ENCODE measurements around the gene WNT9A. TPM values are rescaled to one million over a fixed set of nuclear protein-coding genes. Genes with fewer than 3 reads are reported as not detected.

Gene WNT9A
- polyA plus RNA-seq, 1 donor from 2014 or later = 0.57 TPM

DNA sequence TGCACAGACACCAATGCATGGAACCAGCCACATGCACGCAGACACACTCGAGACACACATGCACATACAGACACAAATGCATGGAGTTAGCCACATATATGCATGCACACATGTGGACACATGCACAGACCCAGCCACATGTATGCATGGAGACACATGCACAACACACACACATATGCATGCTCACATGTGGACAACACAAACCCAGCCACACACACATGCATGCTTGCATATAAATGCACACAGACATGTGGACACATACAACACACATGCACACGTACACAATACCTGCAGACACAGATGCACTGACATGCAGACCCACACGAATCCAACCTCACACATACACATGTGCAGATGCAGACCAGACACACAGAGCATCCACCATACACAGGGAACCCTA lies 31.1 kb downstream of the WNT9A start:
- Histone ChIP-seq H3K9me3 (ENCODE audit: low read length) (no peaks in the 10 kb centered on the region), H3K4me2 (ENCODE audit: low read length) (no peak overlapping the region), H3F3A (ENCODE audit: insufficient read depth, low read length, poor library complexity, severe bottlenecking) (no peaks in the 10 kb centered on the region), H3K9ac (ENCODE audit: low read length) (no peak overlapping the region), H3K79me2 (replicated peaks; ENCODE audit: insufficient read depth, low read length) (no peaks in the 10 kb centered on the region), H4K20me1 (ENCODE audit: insufficient read depth) (no peaks in the 10 kb centered on the region), H3K9me2 (ENCODE audit: insufficient read depth, low read length) (no peaks in the 10 kb centered on the region), H3K27ac (ENCODE audit: low read length) (no peak overlapping the region), H3K4me3 (ENCODE audit: low read length) (no peak overlapping the region), H3K27me3 (ENCODE audit: insufficient read depth, low read depth, low read length) (no peaks in the 10 kb centered on the region), H2AFZ (ENCODE audit: low read depth, low read length) (no peak overlapping the region), H3K36me3 (ENCODE audit: insufficient read depth, low read length) (no peaks in the 10 kb centered on the region)
- TF ChIP-seq, protein P1, sequence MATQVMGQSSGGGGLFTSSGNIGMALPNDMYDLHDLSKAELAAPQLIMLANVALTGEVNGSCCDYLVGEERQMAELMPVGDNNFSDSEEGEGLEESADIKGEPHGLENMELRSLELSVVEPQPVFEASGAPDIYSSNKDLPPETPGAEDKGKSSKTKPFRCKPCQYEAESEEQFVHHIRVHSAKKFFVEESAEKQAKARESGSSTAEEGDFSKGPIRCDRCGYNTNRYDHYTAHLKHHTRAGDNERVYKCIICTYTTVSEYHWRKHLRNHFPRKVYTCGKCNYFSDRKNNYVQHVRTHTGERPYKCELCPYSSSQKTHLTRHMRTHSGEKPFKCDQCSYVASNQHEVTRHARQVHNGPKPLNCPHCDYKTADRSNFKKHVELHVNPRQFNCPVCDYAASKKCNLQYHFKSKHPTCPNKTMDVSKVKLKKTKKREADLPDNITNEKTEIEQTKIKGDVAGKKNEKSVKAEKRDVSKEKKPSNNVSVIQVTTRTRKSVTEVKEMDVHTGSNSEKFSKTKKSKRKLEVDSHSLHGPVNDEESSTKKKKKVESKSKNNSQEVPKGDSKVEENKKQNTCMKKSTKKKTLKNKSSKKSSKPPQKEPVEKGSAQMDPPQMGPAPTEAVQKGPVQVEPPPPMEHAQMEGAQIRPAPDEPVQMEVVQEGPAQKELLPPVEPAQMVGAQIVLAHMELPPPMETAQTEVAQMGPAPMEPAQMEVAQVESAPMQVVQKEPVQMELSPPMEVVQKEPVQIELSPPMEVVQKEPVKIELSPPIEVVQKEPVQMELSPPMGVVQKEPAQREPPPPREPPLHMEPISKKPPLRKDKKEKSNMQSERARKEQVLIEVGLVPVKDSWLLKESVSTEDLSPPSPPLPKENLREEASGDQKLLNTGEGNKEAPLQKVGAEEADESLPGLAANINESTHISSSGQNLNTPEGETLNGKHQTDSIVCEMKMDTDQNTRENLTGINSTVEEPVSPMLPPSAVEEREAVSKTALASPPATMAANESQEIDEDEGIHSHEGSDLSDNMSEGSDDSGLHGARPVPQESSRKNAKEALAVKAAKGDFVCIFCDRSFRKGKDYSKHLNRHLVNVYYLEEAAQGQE (IDR thresholded peaks at IDR 0.05; ENCODE audit: borderline replicate concordance) = no peak
- TF ChIP-seq RAD21 (conservative IDR thresholded peaks at IDR 0.05) (no peak), POLR2AphosphoS5 (IDR thresholded peaks at IDR 0.05) (no peak), TAF1 (IDR thresholded peaks at IDR 0.05; ENCODE audit: low read depth) (no peak), EZH2 (IDR thresholded peaks at IDR 0.05; ENCODE audit: borderline replicate concordance, insufficient read depth, low read length, poor library complexity, severe bottlenecking) (no peak), EP300 (conservative IDR thresholded peaks at IDR 0.05; ENCODE audit: poor library complexity, severe bottlenecking) (no peak), SMC3 (conservative IDR thresholded peaks at IDR 0.05; ENCODE audit: poor library complexity) (no peak), MXI1 (conservative IDR thresholded peaks at IDR 0.05; ENCODE audit: poor library complexity, severe bottlenecking) (no peak)
- TF ChIP-seq, protein P2, sequence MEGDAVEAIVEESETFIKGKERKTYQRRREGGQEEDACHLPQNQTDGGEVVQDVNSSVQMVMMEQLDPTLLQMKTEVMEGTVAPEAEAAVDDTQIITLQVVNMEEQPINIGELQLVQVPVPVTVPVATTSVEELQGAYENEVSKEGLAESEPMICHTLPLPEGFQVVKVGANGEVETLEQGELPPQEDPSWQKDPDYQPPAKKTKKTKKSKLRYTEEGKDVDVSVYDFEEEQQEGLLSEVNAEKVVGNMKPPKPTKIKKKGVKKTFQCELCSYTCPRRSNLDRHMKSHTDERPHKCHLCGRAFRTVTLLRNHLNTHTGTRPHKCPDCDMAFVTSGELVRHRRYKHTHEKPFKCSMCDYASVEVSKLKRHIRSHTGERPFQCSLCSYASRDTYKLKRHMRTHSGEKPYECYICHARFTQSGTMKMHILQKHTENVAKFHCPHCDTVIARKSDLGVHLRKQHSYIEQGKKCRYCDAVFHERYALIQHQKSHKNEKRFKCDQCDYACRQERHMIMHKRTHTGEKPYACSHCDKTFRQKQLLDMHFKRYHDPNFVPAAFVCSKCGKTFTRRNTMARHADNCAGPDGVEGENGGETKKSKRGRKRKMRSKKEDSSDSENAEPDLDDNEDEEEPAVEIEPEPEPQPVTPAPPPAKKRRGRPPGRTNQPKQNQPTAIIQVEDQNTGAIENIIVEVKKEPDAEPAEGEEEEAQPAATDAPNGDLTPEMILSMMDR (IDR thresholded peaks at IDR 0.05; ENCODE audit: poor library complexity, severe bottlenecking) = no peak

DNA sequence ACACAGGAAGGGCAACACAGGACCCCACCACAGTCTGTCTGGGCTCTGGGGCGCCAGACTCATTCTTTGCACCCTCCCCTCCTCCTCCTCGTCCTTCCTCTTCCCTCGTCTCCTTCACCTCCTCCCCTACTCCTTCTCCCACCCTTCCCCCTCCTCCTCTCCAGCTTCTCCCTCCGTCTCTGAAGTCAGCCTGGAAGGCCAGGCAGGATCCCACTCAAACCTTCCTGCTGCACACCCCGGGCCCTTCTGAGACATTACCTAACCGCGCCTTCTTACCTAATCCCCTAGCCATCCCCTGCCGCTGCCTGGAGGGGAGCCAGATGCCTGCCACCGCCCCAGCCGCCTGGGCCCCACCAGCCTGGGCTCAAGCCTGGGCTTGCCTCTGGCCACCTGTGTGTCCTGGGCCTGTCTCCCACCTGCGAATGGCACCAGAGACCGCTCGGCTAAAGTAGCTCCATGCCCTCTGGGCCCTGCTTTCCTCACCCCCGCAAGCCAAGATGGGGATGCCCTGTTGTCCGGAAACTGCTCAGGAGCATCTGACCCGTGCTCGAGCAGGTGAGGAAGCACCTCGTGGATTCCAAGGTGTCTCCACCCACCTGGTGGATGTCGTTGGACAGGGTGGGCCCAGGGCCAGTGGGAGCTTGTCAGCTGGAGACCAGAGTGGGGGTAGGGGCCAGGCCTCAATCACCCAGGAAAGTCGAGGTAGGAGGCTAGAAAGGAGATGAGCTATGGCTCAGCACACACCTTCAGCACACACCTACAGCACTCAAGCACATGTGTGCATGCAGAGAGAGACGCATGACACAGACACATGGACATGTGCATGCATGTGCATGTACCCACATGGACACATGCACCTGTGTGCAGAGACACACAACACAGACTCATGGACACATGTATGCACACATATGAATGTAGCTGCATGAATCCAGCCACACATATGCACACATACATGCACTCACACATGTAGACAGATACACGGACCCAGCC lies 31.9 kb downstream of the WNT9A start:
- H3K79me2 ChIP-seq (replicated peaks; ENCODE audit: insufficient read depth, low read length) = no peaks in the 10 kb centered on the region
- no peaks in the 10 kb centered on the region for H4K20me1 ChIP-seq (ENCODE audit: insufficient read depth)
- no peaks in the 10 kb centered on the region for H3K36me3 ChIP-seq (ENCODE audit: insufficient read depth, low read length)
- H2AFZ ChIP-seq (ENCODE audit: low read depth, low read length) = no peak overlapping the region
- no peaks in the 10 kb centered on the region for H3K9me2 ChIP-seq (ENCODE audit: insufficient read depth, low read length)
- H3K9ac ChIP-seq (ENCODE audit: low read length) = no peak overlapping the region
- TF ChIP-seq, protein P1 (IDR thresholded peaks at IDR 0.05; ENCODE audit: borderline replicate concordance) = no peak
- no peak for TF ChIP-seq EP300 (conservative IDR thresholded peaks at IDR 0.05; ENCODE audit: poor library complexity, severe bottlenecking)
- no peak for TF ChIP-seq SMC3 (conservative IDR thresholded peaks at IDR 0.05; ENCODE audit: poor library complexity)
- TF ChIP-seq RAD21 (conservative IDR thresholded peaks at IDR 0.05) = no peak
- no peak for TF ChIP-seq EZH2 (IDR thresholded peaks at IDR 0.05; ENCODE audit: borderline replicate concordance, insufficient read depth, low read length, poor library complexity, severe bottlenecking)
- TF ChIP-seq POLR2AphosphoS5 (IDR thresholded peaks at IDR 0.05) = no peak
- TF ChIP-seq MXI1 (conservative IDR thresholded peaks at IDR 0.05; ENCODE audit: poor library complexity, severe bottlenecking) = no peak
- TF ChIP-seq TAF1 (IDR thresholded peaks at IDR 0.05; ENCODE audit: low read depth) = no peak
- TF ChIP-seq, protein P2 (IDR thresholded peaks at IDR 0.05; ENCODE audit: poor library complexity, severe bottlenecking) = no peak
- H3K27me3 ChIP-seq (ENCODE audit: insufficient read depth, low read depth, low read length) = no peaks in the 10 kb centered on the region
- H3K27ac ChIP-seq (ENCODE audit: low read length) = no peak overlapping the region
- H3K4me3 ChIP-seq (ENCODE audit: low read length) = no peak overlapping the region
- no peak overlapping the region for H3K4me2 ChIP-seq (ENCODE audit: low read length)
- H3K9me3 ChIP-seq (ENCODE audit: low read length) = no peaks in the 10 kb centered on the region
- H3F3A ChIP-seq (ENCODE audit: insufficient read depth, low read length, poor library complexity, severe bottlenecking) = no peaks in the 10 kb centered on the region

Data from neural cell (in vitro differentiated cells).